ENCODE measurements around the gene TMEM125. TPM values are rescaled to one million over a fixed set of nuclear protein-coding genes. Genes with fewer than 3 reads are reported as not detected.

Gene TMEM125
- total and polyA plus RNA-seq, 2 of the 4 experiments (the other 2 are of a cell fraction) = under 0.01 to 0.03 TPM

DNA sequence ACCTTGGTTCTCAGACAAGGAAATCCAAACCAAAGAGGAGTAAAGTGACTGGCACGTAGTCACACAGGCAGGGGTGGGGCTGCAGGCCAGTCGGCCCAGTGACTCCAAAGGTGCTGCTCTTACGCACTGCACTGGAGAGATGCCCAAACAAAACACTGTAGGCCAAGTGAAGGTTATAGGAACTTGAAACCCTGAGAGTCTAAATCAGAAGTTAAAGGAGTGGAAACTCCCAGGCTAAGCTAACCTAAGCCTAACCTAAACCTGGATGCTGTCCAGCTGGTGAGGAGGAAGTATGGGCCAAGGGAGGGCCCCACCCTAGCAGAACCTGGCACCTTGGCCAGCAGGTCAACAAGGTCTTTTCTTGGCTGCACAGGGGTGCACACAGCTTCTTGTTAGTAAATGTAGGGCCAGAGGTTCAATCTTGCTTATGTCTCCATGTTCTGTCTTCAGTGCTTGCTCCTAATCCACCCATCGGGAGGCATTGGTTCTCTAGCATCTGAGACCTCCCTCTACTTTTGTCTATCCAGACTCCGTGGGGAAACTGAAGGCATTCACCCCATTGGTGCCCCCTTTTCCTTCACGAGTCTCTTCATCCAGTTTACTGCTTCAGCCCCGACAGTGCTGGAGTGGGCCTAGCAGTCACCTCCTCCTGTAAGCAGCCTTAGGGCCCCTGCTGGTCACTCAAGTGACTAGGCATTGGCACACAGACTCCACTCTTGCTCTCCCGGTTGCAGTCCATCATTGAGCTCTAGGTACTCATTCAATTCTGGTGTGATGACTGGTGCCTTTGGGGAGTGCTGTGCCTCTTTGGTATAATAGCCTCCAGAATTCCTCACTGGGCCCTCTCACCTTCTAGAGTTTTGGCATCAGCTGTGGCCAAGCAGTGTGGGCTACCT lies 12.9 kb upstream of the TMEM125 start (continued):
- TF ChIP-seq MAZ (IDR thresholded peaks at IDR 0.05; ENCODE audit: borderline replicate concordance, low read depth, low read length) = no peak

- BruUV-seq (replicated peaks) = no TSS peak
- Histone ChIP-seq H3K36me3 (ENCODE audit: control insufficient read depth, insufficient read depth, low read length) (no peaks in the 10 kb centered on the region), H3K79me1 (ENCODE audit: low read depth in 1 of 2, low read length in 2 of 2) (no peaks in the 10 kb centered on the region), H3K9me3 (ENCODE audit: control insufficient read depth, insufficient read depth, low read length) (peaks cover 10% of the 10 kb centered on the region), H2AK9ac (replicated peaks; ENCODE audit: low read depth, low read length, poor library complexity) (no peak overlapping the region), H3K27me3 (ENCODE audit: control insufficient read depth, insufficient read depth, low read length) (peaks cover 29% of the 10 kb centered on the region), H3K23ac (ENCODE audit: low read depth, low read length) (no peak overlapping the region), H2AFZ (replicated peaks; ENCODE audit: low read length, poor library complexity) (no peak overlapping the region), H4K5ac (ENCODE audit: low read depth, low read length) (no peak overlapping the region), H3K14ac (replicated peaks; ENCODE audit: low read depth, low read length) (no peak overlapping the region), H3K9me1 (ENCODE audit: insufficient read depth, low read length) (no peaks in the 10 kb centered on the region), H2BK15ac (ENCODE audit: low read depth, low read length) (no peak overlapping the region), H2AK5ac (ENCODE audit: low read depth, low read length) (no peak overlapping the region), H4K8ac (ENCODE audit: low read depth in 2 of 2, low read length in 2 of 2) (no peak overlapping the region), H3K4me1 (ENCODE audit: control insufficient read depth, insufficient read depth, low read length) (no peaks in the 10 kb centered on the region), H3K4ac (ENCODE audit: low read depth, low read length) (no peak overlapping the region), H4K20me1 (ENCODE audit: insufficient read depth, low read length) (no peaks in the 10 kb centered on the region), H4K91ac (ENCODE audit: insufficient read depth, low read depth, low read length) (no peak overlapping the region), H3K18ac (ENCODE audit: low read depth, low read length) (no peak overlapping the region), H3K56ac (ENCODE audit: extremely low read depth, insufficient read depth, low read length) (no peak overlapping the region), H3K27ac (ENCODE audit: insufficient read depth, low read length) (no peak overlapping the region), H3K4me2 (ENCODE audit: low read depth, low read length) (no peak overlapping the region), H3K4me3 (ENCODE audit: insufficient read depth, low read depth, low read length) (no peak overlapping the region), H2BK120ac (ENCODE audit: low read depth, low read length) (no peak overlapping the region), H3K9ac (ENCODE audit: low read depth, low read length) (no peak overlapping the region), H2BK20ac (ENCODE audit: low read depth, low read length) (no peak overlapping the region), H2BK5ac (ENCODE audit: low read depth, low read length, poor library complexity, severe bottlenecking) (no peak overlapping the region)
- CTCF ChIA-PET = no interaction called here
- dilution Hi-C loops (cut with HindIII; ENCODE audit: low sequenced_read_pairs, unreplicated experiment) (no loop called here), intact Hi-C loops (cut with micrococcal nuclease) (no loop called here), in situ Hi-C loops (cut with MboI; ENCODE audit: low sequenced_read_pairs) (no loop called here)
- POLR2A ChIA-PET (ENCODE audit: unreplicated experiment) = no interaction called here
- DNase-seq = no peak
- ATAC-seq (ENCODE audit: low read depth) = no peak
- 55% methylated on average over 2 of the region's 3 CpGs; no CpG with 5 or more reads in 1 of the 2 experiments for WGBS, 2 experiments (ENCODE audit: extremely low coverage in 2 of 2, insufficient read length in 1 of 2)
- TF ChIP-seq CHD1 (IDR thresholded peaks at IDR 0.05; ENCODE audit: low read depth, low read length) (no peak), MAZ (IDR thresholded peaks at IDR 0.05; ENCODE audit: borderline replicate concordance, low read depth, low read length) (no peak), CEBPB (IDR thresholded peaks at IDR 0.05; ENCODE audit: low read depth, low read length) (no peak), ELK1 (IDR thresholded peaks at IDR 0.05; ENCODE audit: borderline replicate concordance, low read depth, low read length) (no peak), RCOR1 (IDR thresholded peaks at IDR 0.05; ENCODE audit: insufficient replicate concordance, low read length) (no peak), MAFK (IDR thresholded peaks at IDR 0.05; ENCODE audit: low read depth, low read length) (no peak), MXI1 (IDR thresholded peaks at IDR 0.05; ENCODE audit: borderline replicate concordance, low read depth, low read length) (no peak), RAD21 (IDR thresholded peaks at IDR 0.05; ENCODE audit: low read length) (no peak), NFE2L2 (IDR thresholded peaks at IDR 0.05; ENCODE audit: low read depth, low read length) (no peak), BHLHE40 (IDR thresholded peaks at IDR 0.05; ENCODE audit: low read depth, low read length) (no peak), POLR2A (IDR thresholded peaks at IDR 0.05; ENCODE audit: low read depth, low read length) (no peak)
- TF ChIP-seq, protein P1, sequence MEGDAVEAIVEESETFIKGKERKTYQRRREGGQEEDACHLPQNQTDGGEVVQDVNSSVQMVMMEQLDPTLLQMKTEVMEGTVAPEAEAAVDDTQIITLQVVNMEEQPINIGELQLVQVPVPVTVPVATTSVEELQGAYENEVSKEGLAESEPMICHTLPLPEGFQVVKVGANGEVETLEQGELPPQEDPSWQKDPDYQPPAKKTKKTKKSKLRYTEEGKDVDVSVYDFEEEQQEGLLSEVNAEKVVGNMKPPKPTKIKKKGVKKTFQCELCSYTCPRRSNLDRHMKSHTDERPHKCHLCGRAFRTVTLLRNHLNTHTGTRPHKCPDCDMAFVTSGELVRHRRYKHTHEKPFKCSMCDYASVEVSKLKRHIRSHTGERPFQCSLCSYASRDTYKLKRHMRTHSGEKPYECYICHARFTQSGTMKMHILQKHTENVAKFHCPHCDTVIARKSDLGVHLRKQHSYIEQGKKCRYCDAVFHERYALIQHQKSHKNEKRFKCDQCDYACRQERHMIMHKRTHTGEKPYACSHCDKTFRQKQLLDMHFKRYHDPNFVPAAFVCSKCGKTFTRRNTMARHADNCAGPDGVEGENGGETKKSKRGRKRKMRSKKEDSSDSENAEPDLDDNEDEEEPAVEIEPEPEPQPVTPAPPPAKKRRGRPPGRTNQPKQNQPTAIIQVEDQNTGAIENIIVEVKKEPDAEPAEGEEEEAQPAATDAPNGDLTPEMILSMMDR (conservative IDR thresholded peaks at IDR 0.05; ENCODE audit: low read depth, low read length) = no peak
- TF ChIP-seq, protein P2, sequence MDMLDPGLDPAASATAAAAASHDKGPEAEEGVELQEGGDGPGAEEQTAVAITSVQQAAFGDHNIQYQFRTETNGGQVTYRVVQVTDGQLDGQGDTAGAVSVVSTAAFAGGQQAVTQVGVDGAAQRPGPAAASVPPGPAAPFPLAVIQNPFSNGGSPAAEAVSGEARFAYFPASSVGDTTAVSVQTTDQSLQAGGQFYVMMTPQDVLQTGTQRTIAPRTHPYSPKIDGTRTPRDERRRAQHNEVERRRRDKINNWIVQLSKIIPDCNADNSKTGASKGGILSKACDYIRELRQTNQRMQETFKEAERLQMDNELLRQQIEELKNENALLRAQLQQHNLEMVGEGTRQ (IDR thresholded peaks at IDR 0.05; ENCODE audit: low read depth, low read length) = no peak
These were observed 11.4 kb upstream of the TMEM125 start for GRCh38 chr1:43258370-43258769.

Measured in IMR-90 (cell line).